HEK293 (cell line): Measurements from ENCODE around the gene MEP1A.
A peak's percentile ranks its signal among the peaks of the same experiment; 100 is the strongest.

Source experiments
- CTCF ChIA-PET: fragments of 350-600 bp; formaldehyde crosslinking; extraction: SDS; loops from one replicate; lab custom pipeline; 2021; ENCODE audit warnings: antibody characterized with exemption; lab: Yijun Ruan, JAX
- POLR2A ChIA-PET: fragments of 300-600 bp; formaldehyde crosslinking; extraction: SDS; loops from one replicate; lab custom pipeline; 2020; ENCODE audit warnings: antibody characterized with exemption, inconsistent platforms; lab: Yijun Ruan, JAX
- H3K27ac ChIP-seq: fragments of 200-500 bp; sonication (Bioruptor generic); 2 replicates; pipeline ENCODE4 v1.5.1; 2014; ENCODE audit warnings: low read depth, low read length, control low read depth, inconsistent platforms; ENCODE audit errors: extremely low read depth
- H3K36me3 ChIP-seq, 2 experiments: fragments of 200-500 bp in 1 of 2; sonication (Bioruptor generic) in 1 of 2; 1 replicate in 1 of 2; 2 replicates in 1 of 2; pipeline ENCODE4 v1.5.1; 2014 to 2017; ENCODE audit warnings: inconsistent platforms in 2 of 2, low read length in 2 of 2; ENCODE audit not compliant: control insufficient read depth in 2 of 2, insufficient read depth in 1 of 2
- H3K4me1 ChIP-seq: fragments of 200-500 bp; sonication (Bioruptor generic); 2 replicates; pipeline ENCODE4 v1.5.1; 2014; ENCODE audit warnings: mild to moderate bottlenecking, low read length, inconsistent platforms; ENCODE audit not compliant: control insufficient read depth, insufficient read depth
- H3K4me3 ChIP-seq: 2 replicates; pipeline ENCODE4 v1.5.1; 2011; ENCODE audit warnings: low read depth, mild to moderate bottlenecking, control low read depth, low read length, moderate library complexity
- H3K9me3 ChIP-seq: fragments of 200-500 bp; sonication (Bioruptor generic); 2 replicates; pipeline ENCODE4 v1.5.1; 2014; ENCODE audit warnings: low read depth, low read length, inconsistent platforms; ENCODE audit not compliant: control insufficient read depth, insufficient read depth
- ATF2 ChIP-seq: fragments of 450-650 bp; formaldehyde crosslinking; IDR thresholded peaks from 2 replicates; pipeline ENCODE4 v1.5.1; 2016; ENCODE audit warnings: missing biosample characterization, missing genetic modification characterization, low read depth
- KLF10 ChIP-seq: fragments of 450-650 bp; IDR thresholded peaks from 2 replicates; pipeline ENCODE4 v1.5.1; 2018; ENCODE audit warnings: missing biosample characterization, mild to moderate bottlenecking, missing genetic modification characterization
- SCRT2 ChIP-seq: fragments of 450-650 bp; formaldehyde crosslinking; IDR thresholded peaks from 2 replicates; pipeline ENCODE4 v1.5.1; 2016; ENCODE audit warnings: missing biosample characterization, missing genetic modification characterization
- TRIM28 ChIP-seq: IDR thresholded peaks from 2 replicates; pipeline ENCODE4 v1.6.1; 2011; ENCODE audit warnings: low read length, control low read depth, borderline replicate concordance
- ZBTB48 ChIP-seq: fragments of 450-650 bp; formaldehyde crosslinking; IDR thresholded peaks from 2 replicates; pipeline ENCODE4 v1.5.1; 2016; ENCODE audit warnings: missing biosample characterization, missing genetic modification characterization
- ZNF148 ChIP-seq: fragments of 450-650 bp; formaldehyde crosslinking; IDR thresholded peaks from 2 replicates; pipeline ENCODE4 v1.5.0; 2017; ENCODE audit warnings: missing biosample characterization, missing genetic modification characterization, borderline replicate concordance
- ZNF155 ChIP-seq: fragments of 450-650 bp; formaldehyde crosslinking; IDR thresholded peaks from 2 replicates; pipeline ENCODE4 v1.5.1; 2016; ENCODE audit warnings: missing biosample characterization, missing genetic modification characterization
- ZNF280C ChIP-seq: fragments of 450-650 bp; formaldehyde crosslinking; IDR thresholded peaks from 2 replicates; pipeline ENCODE4 v1.5.1; 2016; ENCODE audit warnings: missing biosample characterization, missing genetic modification characterization
- ZNF404 ChIP-seq: fragments of 450-650 bp; formaldehyde crosslinking; IDR thresholded peaks from 2 replicates; pipeline ENCODE4 v1.5.1; 2017; ENCODE audit warnings: missing biosample characterization, missing genetic modification characterization
- ZNF473 ChIP-seq: fragments of 450-650 bp; formaldehyde crosslinking; IDR thresholded peaks from 2 replicates; pipeline ENCODE4 v1.5.1; 2017; ENCODE audit warnings: missing biosample characterization, missing genetic modification characterization
- ZNF548 ChIP-seq: fragments of 450-650 bp; formaldehyde crosslinking; IDR thresholded peaks from 2 replicates; pipeline ENCODE4 v1.5.1; 2016; ENCODE audit warnings: missing biosample characterization, missing genetic modification characterization
- ZNF610 ChIP-seq: fragments of 450-650 bp; formaldehyde crosslinking; IDR thresholded peaks from 2 replicates; pipeline ENCODE4 v1.5.1; 2016; ENCODE audit warnings: missing biosample characterization, missing genetic modification characterization, borderline replicate concordance
- ZNF629 ChIP-seq: fragments of 450-650 bp; formaldehyde crosslinking; IDR thresholded peaks from 2 replicates; pipeline ENCODE4 v1.5.1; 2017; ENCODE audit warnings: missing biosample characterization, missing genetic modification characterization
- ZSCAN30 ChIP-seq: fragments of 450-650 bp; IDR thresholded peaks from 2 replicates; pipeline ENCODE4 v1.5.1; 2018; ENCODE audit warnings: missing biosample characterization, mild to moderate bottlenecking, missing genetic modification characterization, moderate library complexity
- TF ChIP-seq, protein P1 (sequence below): fragments of 450-650 bp; formaldehyde crosslinking; IDR thresholded peaks from 2 replicates; pipeline ENCODE4 v1.5.1; 2016; ENCODE audit warnings: missing biosample characterization, missing genetic modification characterization

Gene MEP1A

DNA sequence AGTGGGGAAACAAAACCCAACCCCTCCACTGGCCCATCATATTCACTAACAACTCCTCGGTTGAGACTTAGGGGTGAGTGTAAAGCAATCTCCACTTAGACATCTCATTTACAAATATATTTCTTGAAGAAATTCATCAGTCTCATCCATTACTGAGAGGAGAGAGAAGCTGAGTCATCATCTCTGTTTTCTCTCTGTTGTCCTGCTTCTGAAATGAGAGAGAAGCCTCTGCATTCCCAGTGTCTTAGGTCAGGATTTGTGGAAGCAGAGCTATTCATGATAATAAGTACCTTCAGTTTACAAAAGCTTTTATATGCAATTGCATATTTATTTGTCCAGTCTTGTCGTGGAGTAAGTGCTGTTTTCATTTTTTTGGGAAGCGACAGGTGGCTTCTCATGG lies 879 bp downstream of the MEP1A start:
- H3K36me3 ChIP-seq = no peaks in the 10 kb centered on the region
- no peak overlapping the region for H3K27ac ChIP-seq
- CTCF ChIA-PET = interaction anchor here (1.4 kb wide), 1 partner anchor 17 kb away, joined by 4 read pairs; no protein-coding TSS in a partner anchor
- TF ChIP-seq ZBTB48 (tag by site-specific recombination) = no peak
- peak; percentile 89 for TF ChIP-seq SCRT2 (tag by site-specific recombination)
- POLR2A ChIA-PET = interaction anchor here (1.0 kb wide), 1 partner anchor 22 kb away, joined by 9 read pairs; no protein-coding TSS in a partner anchor
- H3K9me3 ChIP-seq = no peaks in the 10 kb centered on the region
- no peak overlapping the region for H3K4me3 ChIP-seq
- no peaks in the 10 kb centered on the region for H3K4me1 ChIP-seq

DNA sequence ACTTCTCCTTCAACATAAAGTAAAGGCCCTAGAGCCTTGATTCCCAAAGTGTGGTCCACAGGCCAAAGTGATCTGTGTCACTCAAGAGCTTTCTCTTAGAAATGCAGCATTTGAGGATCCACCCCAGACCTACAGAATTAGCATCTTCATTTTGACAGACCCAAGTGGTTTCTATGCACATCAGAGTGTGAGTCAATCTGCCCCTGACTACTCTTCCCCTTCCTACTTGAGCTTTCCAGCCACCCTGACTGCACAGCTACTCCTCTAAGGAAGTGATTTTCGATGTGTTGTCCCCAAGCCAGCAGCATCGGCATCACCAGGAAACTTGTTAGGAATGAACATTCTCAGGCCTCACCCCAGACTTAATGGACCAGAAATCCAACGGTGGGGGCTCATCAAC lies 2.6 kb downstream of the MEP1A start:
- Histone ChIP-seq H3K36me3 (no peaks in the 10 kb centered on the region), H3K4me3 (no peak overlapping the region), H3K4me1 (no peaks in the 10 kb centered on the region), H3K9me3 (no peaks in the 10 kb centered on the region), H3K27ac (no peak overlapping the region)
- TF ChIP-seq, protein P1, sequence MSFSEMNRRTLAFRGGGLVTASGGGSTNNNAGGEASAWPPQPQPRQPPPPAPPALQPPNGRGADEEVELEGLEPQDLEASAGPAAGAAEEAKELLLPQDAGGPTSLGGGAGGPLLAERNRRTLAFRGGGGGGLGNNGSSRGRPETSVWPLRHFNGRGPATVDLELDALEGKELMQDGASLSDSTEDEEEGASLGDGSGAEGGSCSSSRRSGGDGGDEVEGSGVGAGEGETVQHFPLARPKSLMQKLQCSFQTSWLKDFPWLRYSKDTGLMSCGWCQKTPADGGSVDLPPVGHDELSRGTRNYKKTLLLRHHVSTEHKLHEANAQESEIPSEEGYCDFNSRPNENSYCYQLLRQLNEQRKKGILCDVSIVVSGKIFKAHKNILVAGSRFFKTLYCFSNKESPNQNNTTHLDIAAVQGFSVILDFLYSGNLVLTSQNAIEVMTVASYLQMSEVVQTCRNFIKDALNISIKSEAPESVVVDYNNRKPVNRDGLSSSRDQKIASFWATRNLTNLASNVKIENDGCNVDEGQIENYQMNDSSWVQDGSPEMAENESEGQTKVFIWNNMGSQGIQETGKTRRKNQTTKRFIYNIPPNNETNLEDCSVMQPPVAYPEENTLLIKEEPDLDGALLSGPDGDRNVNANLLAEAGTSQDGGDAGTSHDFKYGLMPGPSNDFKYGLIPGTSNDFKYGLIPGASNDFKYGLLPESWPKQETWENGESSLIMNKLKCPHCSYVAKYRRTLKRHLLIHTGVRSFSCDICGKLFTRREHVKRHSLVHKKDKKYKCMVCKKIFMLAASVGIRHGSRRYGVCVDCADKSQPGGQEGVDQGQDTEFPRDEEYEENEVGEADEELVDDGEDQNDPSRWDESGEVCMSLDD (tag by site-specific recombination) = no peak
- TF ChIP-seq ZNF473 (tag by site-specific recombination) = no peak
- TF ChIP-seq ZNF610 (tag by site-specific recombination) = no peak
- TF ChIP-seq TRIM28 = no peak
- TF ChIP-seq ZNF280C = no peak
- no peak for TF ChIP-seq ZNF548 (tag by site-specific recombination)
- POLR2A ChIA-PET = no interaction called here
- CTCF ChIA-PET = interaction anchor here (0.5 to 0.7 kb wide), 2 partner anchors 278 to 638 kb away, joined by 3 to 4 read pairs; no protein-coding TSS in a partner anchor

GRCh38 chr6:46796848-46797580 lies 3.8 kb downstream of the MEP1A start:
- Histone ChIP-seq H3K4me1 (no peaks in the 10 kb centered on the region), H3K9me3 (no peaks in the 10 kb centered on the region), H3K4me3 (no peak overlapping the region), H3K27ac (no peak overlapping the region)
- ChIA-PET CTCF (interaction anchor here (0.5 kb wide), 1 partner anchor 51 kb away, joined by 3 read pairs; no protein-coding TSS in a partner anchor), POLR2A (no interaction called here)
- TF ChIP-seq ATF2 (tag by site-specific recombination) (peak; percentile 45; the same call in 1 of the 2 replicates), ZNF155 (no peak)
- TF ChIP-seq, all 188 proteins: peak for 1
- H3K36me3 ChIP-seq = no peaks in the 10 kb centered on the region

- CTCF ChIA-PET = no interaction called here
- Histone ChIP-seq H3K36me3 (no peaks in the 10 kb centered on the region), H3K9me3 (no peaks in the 10 kb centered on the region), H3K4me1 (no peaks in the 10 kb centered on the region), H3K4me3 (no peak overlapping the region), H3K27ac (no peak overlapping the region)
- POLR2A ChIA-PET = no interaction called here
- TF ChIP-seq ZNF148 = no peak
- TF ChIP-seq ZNF280C = no peak
- no peak for TF ChIP-seq KLF10 (tag by site-specific recombination)
- no peak for TF ChIP-seq ZNF404 (tag by site-specific recombination)
- no peak for TF ChIP-seq ZNF629 (tag by site-specific recombination)
- TF ChIP-seq ZSCAN30 (tag by site-specific recombination) = no peak
These were observed 6.5 kb downstream of the MEP1A start for GRCh38 chr6:46799657-46800056.
